HG03575 (cell line): Measurements from ENCODE around the gene RANBP9.
A peak's percentile ranks its signal among the peaks of the same experiment; 100 is the strongest.

Experiments used
- ATAC-seq: cut with Tn5 transposase; IDR thresholded peaks from one replicate; pipeline ENCODE4 v1.9.1; 2021; ENCODE audit not compliant: unreplicated experiment, insufficient number of reproducible peaks, low FRiP score; ENCODE audit errors: extremely low read depth

Gene RANBP9

DNA sequence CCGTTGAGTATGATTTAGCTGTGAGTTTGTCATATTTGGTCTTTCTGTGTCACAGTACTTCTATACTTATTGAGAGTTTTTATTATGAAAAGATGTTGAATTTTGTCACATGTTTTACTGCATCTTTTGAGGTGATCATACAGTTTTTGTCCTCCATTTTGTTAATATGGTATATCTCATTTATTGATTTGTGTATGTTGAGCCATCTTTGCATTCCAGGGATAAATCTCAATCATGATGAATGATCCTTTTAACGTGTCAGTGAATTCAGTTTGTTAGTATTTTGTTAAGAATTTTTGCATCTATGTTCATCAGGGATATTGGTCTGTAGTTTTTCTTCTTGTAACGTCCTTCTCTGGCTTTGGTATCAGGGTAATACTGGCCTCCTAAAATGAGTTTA lies 133.7 kb downstream of the RANBP9 start:
- ATAC-seq: no peak

DNA sequence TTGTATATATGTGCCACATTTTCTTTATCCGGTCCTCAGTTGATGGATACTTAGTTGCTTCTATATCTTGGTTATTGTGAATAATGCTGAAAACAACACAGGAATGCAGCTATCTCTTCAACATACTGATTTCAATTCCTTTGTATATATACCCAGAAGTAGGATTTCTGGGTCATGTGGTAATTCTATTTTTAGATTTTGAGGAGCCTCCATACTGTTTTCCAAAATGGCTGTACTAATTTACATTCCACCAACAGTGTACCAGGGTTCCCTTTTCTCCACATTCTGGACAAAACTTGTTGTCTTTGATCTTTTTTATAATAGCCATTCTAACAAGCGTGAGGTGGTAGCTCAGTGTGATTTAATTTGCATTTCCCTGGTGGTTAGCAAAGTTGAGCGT lies 135.6 kb downstream of the RANBP9 start:
- ATAC-seq: no peak

DNA sequence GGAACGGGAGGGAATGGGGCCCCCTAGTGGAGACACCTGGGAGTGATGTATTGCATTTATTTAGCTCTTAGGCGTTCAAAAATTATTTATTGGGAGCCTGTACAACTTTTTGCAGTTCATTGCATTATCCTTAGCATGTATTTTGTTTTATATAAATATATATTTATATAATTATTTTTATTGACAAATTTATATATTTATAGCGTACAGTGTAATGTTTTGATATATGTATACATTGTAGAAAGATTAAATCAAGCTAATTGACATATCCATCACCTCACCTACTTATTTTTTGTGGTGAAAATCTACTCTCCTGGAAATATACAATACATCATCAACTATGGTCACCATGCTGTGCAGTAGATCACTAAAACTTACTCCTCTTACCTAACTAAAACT lies 136.3 kb downstream of the RANBP9 start:
- ATAC-seq: no peak

DNA sequence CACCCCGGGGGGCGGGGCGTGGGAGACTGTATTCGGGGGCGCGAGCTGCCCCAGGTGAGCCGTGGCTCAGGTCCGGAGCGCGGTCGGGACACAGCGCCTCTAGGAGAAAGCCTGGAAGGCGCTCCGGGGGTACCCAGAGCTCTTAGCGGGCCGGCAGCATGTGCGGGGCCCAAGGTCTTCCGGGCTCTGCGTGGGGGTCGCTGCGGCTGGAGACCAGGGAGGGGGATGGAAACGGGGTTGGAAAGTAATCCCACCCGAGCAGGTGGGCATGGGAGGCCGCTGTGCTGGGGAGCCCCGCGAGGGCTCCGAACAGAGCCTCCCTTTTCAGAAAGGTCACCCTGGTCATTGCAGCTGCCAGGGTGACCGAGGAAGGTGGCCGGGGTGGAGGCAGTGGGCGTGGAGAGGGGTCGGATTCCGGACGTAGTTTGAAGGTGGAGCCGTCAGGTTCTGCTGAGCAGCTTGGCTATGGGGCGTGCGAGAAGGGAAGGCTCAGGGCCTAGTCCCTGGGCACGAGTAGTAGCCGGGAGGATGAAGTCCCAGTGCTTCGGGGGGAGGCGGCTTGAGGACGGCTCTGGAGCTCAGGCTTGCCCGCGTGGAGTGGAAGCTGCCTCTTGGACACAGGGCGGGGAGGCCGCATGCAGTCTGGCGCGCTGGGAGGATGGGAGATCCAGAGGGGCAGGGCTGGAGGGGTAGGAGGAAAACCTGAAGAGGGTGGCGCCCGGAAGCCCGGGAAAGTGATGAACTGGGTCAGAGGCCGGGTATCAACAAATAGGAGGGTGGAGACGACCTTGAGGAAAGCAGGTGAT lies 136.9 kb downstream of the RANBP9 start, which contains the start of gene SIRT5:
Gene SIRT5 (plus strand): TSS at position 31 of the 806 bp plus-strand sequence. CDS start 9,510 bp downstream, outside the sequence.
- ATAC-seq: peak; percentile 28

- peak; percentile 27 for ATAC-seq
Observed at GRCh38 chr6:13574149-13574570, 137.5 kb downstream of the RANBP9 start.

DNA sequence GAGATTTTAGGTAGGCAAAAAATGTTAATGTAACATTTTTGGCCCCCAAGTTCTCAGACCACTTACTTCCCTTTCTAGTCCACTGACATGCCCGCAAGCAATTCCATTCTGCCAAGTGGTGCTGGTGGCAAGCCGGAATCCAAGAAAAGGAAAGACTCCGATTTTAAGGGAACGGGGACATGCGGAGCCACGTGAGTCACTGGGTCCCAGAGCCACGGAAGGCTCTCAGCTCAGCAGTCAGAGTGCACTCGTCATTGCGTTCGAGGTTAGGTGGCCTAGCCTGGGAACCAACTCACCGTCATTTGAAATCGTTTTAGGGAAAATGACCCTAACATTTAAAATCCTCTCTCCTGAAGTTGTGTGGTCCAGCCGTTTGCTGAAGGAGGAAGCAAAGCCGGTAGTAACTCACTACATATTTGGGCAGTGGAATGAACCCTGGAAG lies 137.9 kb downstream of the RANBP9 start:
- ATAC-seq: no peak

GRCh38 chr6:13572951-13573654 lies 138.5 kb downstream of the RANBP9 start:
- ATAC-seq: no peak

- no peak for ATAC-seq
Observed at GRCh38 chr6:13572240-13572639, 139.4 kb downstream of the RANBP9 start.
